HEK293 (cell line): Measurements from ENCODE around the gene MYO1G.
A peak's percentile ranks its signal among the peaks of the same experiment; 100 is the strongest.

Experiments used
- CTCF ChIA-PET: fragments of 350-600 bp; formaldehyde crosslinking; extraction: SDS; loops from one replicate; lab custom pipeline; 2021; ENCODE audit warnings: antibody characterized with exemption; lab: Yijun Ruan, JAX
- POLR2A ChIA-PET: fragments of 300-600 bp; formaldehyde crosslinking; extraction: SDS; loops from one replicate; lab custom pipeline; 2020; ENCODE audit warnings: antibody characterized with exemption, inconsistent platforms; lab: Yijun Ruan, JAX
- H3K27ac ChIP-seq: fragments of 200-500 bp; sonication (Bioruptor generic); 2 replicates; pipeline ENCODE4 v1.5.1; 2014; ENCODE audit warnings: low read depth, low read length, control low read depth, inconsistent platforms; ENCODE audit errors: extremely low read depth
- H3K36me3 ChIP-seq, 2 experiments: fragments of 200-500 bp in 1 of 2; sonication (Bioruptor generic) in 1 of 2; 1 replicate in 1 of 2; 2 replicates in 1 of 2; pipeline ENCODE4 v1.5.1; 2014 to 2017; ENCODE audit warnings: inconsistent platforms in 2 of 2, low read length in 2 of 2; ENCODE audit not compliant: control insufficient read depth in 2 of 2, insufficient read depth in 1 of 2
- H3K4me1 ChIP-seq: fragments of 200-500 bp; sonication (Bioruptor generic); 2 replicates; pipeline ENCODE4 v1.5.1; 2014; ENCODE audit warnings: mild to moderate bottlenecking, low read length, inconsistent platforms; ENCODE audit not compliant: control insufficient read depth, insufficient read depth
- H3K4me3 ChIP-seq: 2 replicates; pipeline ENCODE4 v1.5.1; 2011; ENCODE audit warnings: low read depth, mild to moderate bottlenecking, control low read depth, low read length, moderate library complexity
- H3K9me3 ChIP-seq: fragments of 200-500 bp; sonication (Bioruptor generic); 2 replicates; pipeline ENCODE4 v1.5.1; 2014; ENCODE audit warnings: low read depth, low read length, inconsistent platforms; ENCODE audit not compliant: control insufficient read depth, insufficient read depth
- BCL11B ChIP-seq: fragments of 450-650 bp; formaldehyde crosslinking; IDR thresholded peaks from 2 replicates; pipeline ENCODE4 v1.5.1; 2016; ENCODE audit warnings: low read depth, missing biosample characterization, missing genetic modification characterization
- GLIS2 ChIP-seq: fragments of 450-650 bp; formaldehyde crosslinking; IDR thresholded peaks from 2 replicates; pipeline ENCODE4 v1.5.1; 2016; ENCODE audit warnings: missing biosample characterization, missing genetic modification characterization
- KLF1 ChIP-seq: fragments of 450-650 bp; formaldehyde crosslinking; IDR thresholded peaks from 2 replicates; pipeline ENCODE4 v1.5.1; 2016; ENCODE audit warnings: missing biosample characterization, missing genetic modification characterization
- KLF10 ChIP-seq: fragments of 450-650 bp; IDR thresholded peaks from 2 replicates; pipeline ENCODE4 v1.5.1; 2018; ENCODE audit warnings: missing biosample characterization, mild to moderate bottlenecking, missing genetic modification characterization
- KLF7 ChIP-seq: fragments of 450-650 bp; formaldehyde crosslinking; IDR thresholded peaks from 2 replicates; pipeline ENCODE4 v1.5.1; 2016; ENCODE audit warnings: missing biosample characterization, missing genetic modification characterization, borderline replicate concordance
- PRDM1 ChIP-seq: fragments of 450-650 bp; formaldehyde crosslinking; IDR thresholded peaks from 2 replicates; pipeline ENCODE4; 2016; ENCODE audit warnings: missing biosample characterization, missing genetic modification characterization
- SCRT2 ChIP-seq: fragments of 450-650 bp; formaldehyde crosslinking; IDR thresholded peaks from 2 replicates; pipeline ENCODE4 v1.5.1; 2016; ENCODE audit warnings: missing biosample characterization, missing genetic modification characterization
- TRIM28 ChIP-seq: IDR thresholded peaks from 2 replicates; pipeline ENCODE4 v1.6.1; 2011; ENCODE audit warnings: low read length, control low read depth, borderline replicate concordance
- YY1 ChIP-seq: fragments of 450-650 bp; formaldehyde crosslinking; IDR thresholded peaks from 2 replicates; pipeline ENCODE4 v1.5.1; 2018; ENCODE audit warnings: missing biosample characterization, missing genetic modification characterization
- ZBTB20 ChIP-seq: fragments of 450-650 bp; formaldehyde crosslinking; IDR thresholded peaks from 2 replicates; pipeline ENCODE4 v1.5.1; 2016; ENCODE audit warnings: missing biosample characterization, missing genetic modification characterization
- ZFP41 ChIP-seq: fragments of 450-650 bp; formaldehyde crosslinking; IDR thresholded peaks from 2 replicates; pipeline ENCODE4 v1.5.1; 2016; ENCODE audit warnings: missing biosample characterization, missing genetic modification characterization, borderline replicate concordance
- ZNF132 ChIP-seq: fragments of 450-650 bp; formaldehyde crosslinking; IDR thresholded peaks from 2 replicates; pipeline ENCODE4 v1.5.1; 2017; ENCODE audit warnings: missing biosample characterization, missing genetic modification characterization, borderline replicate concordance
- ZNF157 ChIP-seq: fragments of 450-650 bp; formaldehyde crosslinking; IDR thresholded peaks from 2 replicates; pipeline ENCODE4 v1.5.1; 2016; ENCODE audit warnings: missing biosample characterization, missing genetic modification characterization
- ZNF239 ChIP-seq: fragments of 450-650 bp; formaldehyde crosslinking; IDR thresholded peaks from 2 replicates; pipeline ENCODE4 v1.5.1; 2016; ENCODE audit warnings: missing biosample characterization, missing genetic modification characterization
- ZNF248 ChIP-seq: fragments of 450-650 bp; formaldehyde crosslinking; IDR thresholded peaks from 2 replicates; pipeline ENCODE4 v1.5.1; 2017; ENCODE audit warnings: missing biosample characterization, missing genetic modification characterization
- ZNF266 ChIP-seq: fragments of 450-650 bp; formaldehyde crosslinking; IDR thresholded peaks from 2 replicates; pipeline ENCODE4 v1.5.1; 2016; ENCODE audit warnings: missing biosample characterization, missing genetic modification characterization, low read depth
- ZNF292 ChIP-seq: fragments of 450-650 bp; formaldehyde crosslinking; IDR thresholded peaks from 2 replicates; pipeline ENCODE4 v1.5.1; 2016; ENCODE audit warnings: low read depth, missing biosample characterization, missing genetic modification characterization, borderline replicate concordance
- ZNF37A ChIP-seq: fragments of 450-650 bp; IDR thresholded peaks from 2 replicates; pipeline ENCODE4 v1.5.1; 2018; ENCODE audit warnings: missing biosample characterization, missing genetic modification characterization
- ZNF514 ChIP-seq: fragments of 450-650 bp; formaldehyde crosslinking; IDR thresholded peaks from 2 replicates; pipeline ENCODE4 v1.5.1; 2016; ENCODE audit warnings: missing biosample characterization, missing genetic modification characterization
- ZNF585B ChIP-seq: fragments of 450-650 bp; formaldehyde crosslinking; IDR thresholded peaks from 2 replicates; pipeline ENCODE4 v1.5.1; 2016; ENCODE audit warnings: missing biosample characterization, missing genetic modification characterization
- ZNF830 ChIP-seq: fragments of 450-650 bp; IDR thresholded peaks from 2 replicates; pipeline ENCODE4 v1.5.0; 2018; ENCODE audit warnings: missing biosample characterization, missing genetic modification characterization, low read depth, mild to moderate bottlenecking, moderate library complexity
- ZXDB ChIP-seq: fragments of 450-650 bp; formaldehyde crosslinking; IDR thresholded peaks from 2 replicates; pipeline ENCODE4 v1.5.1; 2016; ENCODE audit warnings: missing biosample characterization, missing genetic modification characterization
- TF ChIP-seq, protein P1 (sequence below): fragments of 450-650 bp; formaldehyde crosslinking; IDR thresholded peaks from 2 replicates; pipeline ENCODE4 v1.5.1; 2017; ENCODE audit warnings: missing biosample characterization, missing genetic modification characterization
- TF ChIP-seq, protein P2 (sequence below): fragments of 450-650 bp; formaldehyde crosslinking; IDR thresholded peaks from 2 replicates; pipeline ENCODE4 v1.5.1; 2016; ENCODE audit warnings: missing biosample characterization, missing genetic modification characterization, borderline replicate concordance

The MYO1G gene

DNA sequence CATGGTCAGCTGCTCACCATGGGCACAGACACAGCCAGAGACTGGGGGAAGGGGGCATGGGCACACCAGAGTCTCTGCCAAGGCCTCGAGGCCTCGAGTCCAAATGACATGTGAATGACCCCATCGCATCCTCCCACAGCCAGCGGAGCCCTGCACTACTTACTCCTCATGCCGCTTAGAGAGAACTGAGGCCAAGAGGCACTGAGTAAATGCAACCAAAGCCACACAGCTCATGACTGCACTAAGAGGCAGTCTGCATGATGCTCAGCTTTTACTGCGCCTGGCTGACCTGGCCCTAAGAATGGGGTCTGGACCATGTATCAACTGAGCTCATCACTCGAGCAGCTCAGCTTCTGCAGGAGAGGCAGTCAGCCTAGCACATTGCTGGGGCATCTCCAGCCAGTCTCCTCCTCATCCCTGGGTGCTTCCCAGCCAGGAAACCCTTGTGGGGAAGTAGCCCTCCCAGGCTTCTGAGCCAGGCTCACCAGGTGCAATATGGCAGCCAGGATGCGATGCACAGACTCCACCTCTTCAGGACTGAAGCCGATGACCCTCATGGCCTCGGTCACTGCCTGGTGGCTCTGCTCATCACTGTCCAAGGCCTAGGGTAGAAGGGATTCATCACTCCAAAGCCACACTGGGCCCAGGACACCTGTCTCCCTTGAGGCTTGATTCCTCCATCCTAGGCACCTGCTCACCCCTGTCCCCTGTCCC is 7.5 kb downstream of the MYO1G start:
- no peak for TF ChIP-seq ZNF157 (tag by site-specific recombination)
- no peak for TF ChIP-seq ZNF239 (tag by site-specific recombination)
- TF ChIP-seq ZNF830 (tag by site-specific recombination) = no peak
- no peak for TF ChIP-seq KLF1 (tag by site-specific recombination)
- no peak for TF ChIP-seq ZNF292
- TF ChIP-seq KLF10 (tag by site-specific recombination) = no peak
- no peak for TF ChIP-seq ZBTB20
- TF ChIP-seq ZNF585B (tag by site-specific recombination) = no peak
- TF ChIP-seq ZNF248 (tag by site-specific recombination) = no peak
- TF ChIP-seq ZNF132 (tag by site-specific recombination) = no peak
- TF ChIP-seq, protein P1, sequence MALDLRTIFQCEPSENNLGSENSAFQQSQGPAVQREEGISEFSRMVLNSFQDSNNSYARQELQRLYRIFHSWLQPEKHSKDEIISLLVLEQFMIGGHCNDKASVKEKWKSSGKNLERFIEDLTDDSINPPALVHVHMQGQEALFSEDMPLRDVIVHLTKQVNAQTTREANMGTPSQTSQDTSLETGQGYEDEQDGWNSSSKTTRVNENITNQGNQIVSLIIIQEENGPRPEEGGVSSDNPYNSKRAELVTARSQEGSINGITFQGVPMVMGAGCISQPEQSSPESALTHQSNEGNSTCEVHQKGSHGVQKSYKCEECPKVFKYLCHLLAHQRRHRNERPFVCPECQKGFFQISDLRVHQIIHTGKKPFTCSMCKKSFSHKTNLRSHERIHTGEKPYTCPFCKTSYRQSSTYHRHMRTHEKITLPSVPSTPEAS (tag by site-specific recombination) = no peak
- no peak for TF ChIP-seq ZNF37A (tag by site-specific recombination)
- TF ChIP-seq ZNF266 (tag by site-specific recombination) = no peak
- TF ChIP-seq GLIS2 (tag by site-specific recombination) = no peak
- TF ChIP-seq KLF7 (tag by site-specific recombination) = no peak
- TF ChIP-seq ZNF514 (tag by site-specific recombination) = no peak
- TF ChIP-seq TRIM28 = no peak
- no peak for TF ChIP-seq ZXDB (tag by site-specific recombination)
- no peak overlapping the region for H3K4me3 ChIP-seq
- H3K27ac ChIP-seq = no peak overlapping the region
- H3K9me3 ChIP-seq = no peaks in the 10 kb centered on the region
- ChIA-PET POLR2A (interaction anchor here (3.7 kb wide), 1 partner anchor 12 kb away, joined by 37 read pairs; no protein-coding TSS in a partner anchor), CTCF (interaction anchor here (0.7 to 6.6 kb wide), 2 partner anchors 164 to 387 kb away, joined by 3 to 159 read pairs; no protein-coding TSS in a partner anchor)
- no peaks in the 10 kb centered on the region for H3K4me1 ChIP-seq
- no peaks in the 10 kb centered on the region for H3K36me3 ChIP-seq

DNA sequence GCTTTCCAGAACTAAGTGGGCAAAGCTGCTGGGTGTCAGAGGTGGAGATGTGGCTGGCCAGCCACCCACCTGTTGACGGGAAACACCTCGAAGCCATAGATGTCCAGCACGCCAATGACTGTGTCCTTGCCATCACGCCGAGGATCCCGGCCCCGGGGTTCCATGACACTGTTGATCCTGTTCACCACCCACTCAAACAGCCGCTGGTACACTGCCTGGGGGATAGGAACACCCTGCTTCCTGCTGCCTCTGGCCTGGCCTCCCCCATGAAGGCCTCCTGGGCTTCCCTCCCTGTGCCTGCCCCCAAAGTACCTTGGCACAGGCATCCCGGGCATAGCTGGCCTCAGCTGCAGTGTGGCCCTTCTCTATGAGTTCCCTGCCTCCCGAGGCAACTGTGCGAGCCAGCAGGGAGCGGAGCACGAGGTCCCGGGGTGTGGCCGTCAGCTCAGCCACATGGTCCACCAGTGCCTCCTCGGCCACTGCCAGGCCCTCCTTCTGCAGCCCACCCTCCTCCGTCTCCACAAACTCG is 8.2 kb downstream of the MYO1G start:
- Histone ChIP-seq H3K36me3 (no peaks in the 10 kb centered on the region), H3K4me3 (no peak overlapping the region), H3K27ac (no peak overlapping the region), H3K4me1 (no peaks in the 10 kb centered on the region), H3K9me3 (no peaks in the 10 kb centered on the region)
- CTCF ChIA-PET = interaction anchor here (0.7 to 6.6 kb wide), 2 partner anchors 165 to 387 kb away, joined by 3 to 159 read pairs; no protein-coding TSS in a partner anchor
- POLR2A ChIA-PET = no interaction called here
- TF ChIP-seq SCRT2 (tag by site-specific recombination) = peak; percentile 29; the same call in 1 of the 2 replicates
- TF ChIP-seq, protein P2, sequence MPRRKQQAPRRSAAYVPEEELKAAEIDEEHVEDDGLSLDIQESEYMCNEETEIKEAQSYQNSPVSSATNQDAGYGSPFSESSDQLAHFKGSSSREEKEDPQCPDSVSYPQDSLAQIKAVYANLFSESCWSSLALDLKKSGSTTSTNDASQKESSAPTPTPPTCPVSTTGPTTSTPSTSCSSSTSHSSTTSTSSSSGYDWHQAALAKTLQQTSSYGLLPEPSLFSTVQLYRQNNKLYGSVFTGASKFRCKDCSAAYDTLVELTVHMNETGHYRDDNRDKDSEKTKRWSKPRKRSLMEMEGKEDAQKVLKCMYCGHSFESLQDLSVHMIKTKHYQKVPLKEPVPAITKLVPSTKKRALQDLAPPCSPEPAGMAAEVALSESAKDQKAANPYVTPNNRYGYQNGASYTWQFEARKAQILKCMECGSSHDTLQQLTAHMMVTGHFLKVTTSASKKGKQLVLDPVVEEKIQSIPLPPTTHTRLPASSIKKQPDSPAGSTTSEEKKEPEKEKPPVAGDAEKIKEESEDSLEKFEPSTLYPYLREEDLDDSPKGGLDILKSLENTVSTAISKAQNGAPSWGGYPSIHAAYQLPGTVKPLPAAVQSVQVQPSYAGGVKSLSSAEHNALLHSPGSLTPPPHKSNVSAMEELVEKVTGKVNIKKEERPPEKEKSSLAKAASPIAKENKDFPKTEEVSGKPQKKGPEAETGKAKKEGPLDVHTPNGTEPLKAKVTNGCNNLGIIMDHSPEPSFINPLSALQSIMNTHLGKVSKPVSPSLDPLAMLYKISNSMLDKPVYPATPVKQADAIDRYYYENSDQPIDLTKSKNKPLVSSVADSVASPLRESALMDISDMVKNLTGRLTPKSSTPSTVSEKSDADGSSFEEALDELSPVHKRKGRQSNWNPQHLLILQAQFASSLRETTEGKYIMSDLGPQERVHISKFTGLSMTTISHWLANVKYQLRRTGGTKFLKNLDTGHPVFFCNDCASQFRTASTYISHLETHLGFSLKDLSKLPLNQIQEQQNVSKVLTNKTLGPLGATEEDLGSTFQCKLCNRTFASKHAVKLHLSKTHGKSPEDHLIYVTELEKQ (tag by site-specific recombination) = no peak
- TF ChIP-seq ZFP41 (tag by site-specific recombination) = no peak
- TF ChIP-seq YY1 = no peak
- TF ChIP-seq PRDM1 (tag by site-specific recombination) = no peak
- TF ChIP-seq BCL11B = no peak
